Tibial nerve (tissue), 4 donors: ENCODE results near the gene NCAM1. TPM values are rescaled to one million over a fixed set of nuclear protein-coding genes. Genes with fewer than 3 reads are reported as not detected.

Source experiments
- DNase-seq, 2 donors: peaks; one replicate each; pipeline ENCODE4 v3.0.0-alpha.2; 2019; ENCODE audit warnings: low spot score in 2 of 2
- H3K27ac ChIP-seq, 4 donors: fragments of 200-600 bp; sonication (generic) in 3 of 4; one replicate each; pipeline ENCODE4 v1.5.1; 2017 to 2019; ENCODE audit warnings: mild to moderate bottlenecking in 1 of 4
- H3K27me3 ChIP-seq, 2 donors: fragments of 200-600 bp; sonication (generic) in 1 of 2; one replicate each; pipeline versions ENCODE4 v1.5.1 to v1.6.0; 2017 to 2019
- H3K36me3 ChIP-seq, 3 donors: fragments of 200-600 bp; sonication (generic); one replicate each; pipeline ENCODE4 v1.5.1; 2018 to 2019
- H3K4me1 ChIP-seq, 4 donors: fragments of 200-600 bp; sonication (generic) in 3 of 4; one replicate each; pipeline ENCODE4 v1.5.1; 2017 to 2019
- H3K4me3 ChIP-seq, 4 donors: fragments of 200-600 bp; sonication (generic) in 3 of 4; one replicate each; pipeline ENCODE4 v1.5.1; 2017 to 2019; ENCODE audit warnings: mild to moderate bottlenecking in 1 of 4, moderate library complexity in 1 of 4
- H3K9me3 ChIP-seq, 4 donors: fragments of 200-600 bp; sonication (generic) in 3 of 4; one replicate each; pipeline ENCODE4 v1.5.1; 2017 to 2019
- EP300 ChIP-seq, 2 donors: sonication (generic); formaldehyde crosslinking; IDR thresholded peaks; one replicate each; pipeline ENCODE4 v1.6.1; 2017; ENCODE audit warnings: antibody characterized with exemption in 2 of 2, mild to moderate bottlenecking in 1 of 2
- POLR2A ChIP-seq, 2 donors: fragments of 450-650 bp; IDR thresholded peaks; one replicate each; pipeline ENCODE4 v1.6.1; 2017; ENCODE audit warnings: antibody characterized with exemption in 2 of 2, mild to moderate bottlenecking in 2 of 2, moderate library complexity in 2 of 2
- WGBS, 2 donors: methylation state at CpG; one replicate each; pipeline ENCODE4 v1.1.5; 2018; 5-methylcytosine and 5-hydroxymethylcytosine counted together
- total RNA-seq, 4 donors: library from RNA; depleted of rRNA; stranded (reverse); fragments of >200 nt; gene quantifications; one replicate each; pipeline ENCODE4 v1.1.0, GENCODE V29; 2016
- TF ChIP-seq, protein P1 (sequence below), 5 experiments: fragments of 200-600 bp in 3 of 5; fragments of 450-650 bp in 2 of 5; sonication (generic) in 3 of 5; IDR thresholded peaks; one replicate each; pipeline ENCODE4 v1.5.1; 2016 to 2019; ENCODE audit warnings: antibody characterized with exemption in 5 of 5, mild to moderate bottlenecking in 3 of 5, moderate library complexity in 2 of 5

NCAM1 gene
- total RNA-seq, 4 donors from 2014 or later = 57.3 to 121 (median 76.1) TPM

DNA sequence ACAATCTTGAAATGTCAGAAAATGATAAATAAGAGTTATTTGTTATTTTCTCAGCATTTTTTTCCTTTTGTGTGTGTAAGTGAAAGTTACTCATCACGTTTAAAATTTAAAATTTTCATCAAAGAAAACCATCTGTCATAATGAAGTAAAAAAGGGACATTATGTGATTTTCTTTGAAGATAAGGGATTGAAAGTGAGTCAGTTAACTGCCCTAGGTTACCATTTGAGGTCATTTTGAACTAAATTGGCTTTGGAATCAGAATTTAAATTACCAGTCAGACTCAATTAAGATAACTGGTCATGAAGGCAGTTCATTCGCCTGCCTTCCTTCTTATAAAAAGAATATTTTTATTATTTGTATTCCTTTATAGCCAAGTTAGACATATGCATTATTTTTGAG lies 14.3 kb downstream of the NCAM1 start:
- TF ChIP-seq, protein P1, sequence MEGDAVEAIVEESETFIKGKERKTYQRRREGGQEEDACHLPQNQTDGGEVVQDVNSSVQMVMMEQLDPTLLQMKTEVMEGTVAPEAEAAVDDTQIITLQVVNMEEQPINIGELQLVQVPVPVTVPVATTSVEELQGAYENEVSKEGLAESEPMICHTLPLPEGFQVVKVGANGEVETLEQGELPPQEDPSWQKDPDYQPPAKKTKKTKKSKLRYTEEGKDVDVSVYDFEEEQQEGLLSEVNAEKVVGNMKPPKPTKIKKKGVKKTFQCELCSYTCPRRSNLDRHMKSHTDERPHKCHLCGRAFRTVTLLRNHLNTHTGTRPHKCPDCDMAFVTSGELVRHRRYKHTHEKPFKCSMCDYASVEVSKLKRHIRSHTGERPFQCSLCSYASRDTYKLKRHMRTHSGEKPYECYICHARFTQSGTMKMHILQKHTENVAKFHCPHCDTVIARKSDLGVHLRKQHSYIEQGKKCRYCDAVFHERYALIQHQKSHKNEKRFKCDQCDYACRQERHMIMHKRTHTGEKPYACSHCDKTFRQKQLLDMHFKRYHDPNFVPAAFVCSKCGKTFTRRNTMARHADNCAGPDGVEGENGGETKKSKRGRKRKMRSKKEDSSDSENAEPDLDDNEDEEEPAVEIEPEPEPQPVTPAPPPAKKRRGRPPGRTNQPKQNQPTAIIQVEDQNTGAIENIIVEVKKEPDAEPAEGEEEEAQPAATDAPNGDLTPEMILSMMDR (IDR thresholded peaks at IDR 0.05) = no peak
- no peak for TF ChIP-seq POLR2A (IDR thresholded peaks at IDR 0.05)
- TF ChIP-seq EP300 (IDR thresholded peaks at IDR 0.05) = no peak

DNA sequence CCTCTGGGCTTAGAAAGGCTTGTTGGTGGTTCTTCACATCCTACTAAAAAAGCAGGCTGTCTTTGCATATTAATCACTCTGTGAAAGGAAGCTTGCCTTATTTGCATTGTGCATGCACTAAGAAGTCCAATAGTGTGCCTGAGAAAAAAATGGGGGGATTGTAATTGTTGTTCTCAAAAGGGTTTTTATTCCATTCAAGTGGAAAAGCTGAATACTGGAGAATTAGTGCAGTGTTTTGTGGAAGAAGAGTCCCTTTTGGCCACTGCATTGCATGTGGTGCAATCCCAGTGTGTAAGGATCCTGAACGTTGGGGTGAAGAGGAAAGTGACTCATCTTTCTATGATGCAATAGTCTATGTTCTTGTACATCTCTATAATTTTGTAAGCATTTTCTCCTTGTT lies 16.5 kb downstream of the NCAM1 start:
- H3K27ac ChIP-seq = no peak overlapping the region
- TF ChIP-seq POLR2A (IDR thresholded peaks at IDR 0.05) (no peak), EP300 (IDR thresholded peaks at IDR 0.05) (peak in 1 of 2 donors; percentile 81)

More for the DNA sequence above, 14.3 kb downstream of the NCAM1 start:
- peaks cover 0 to 13% (median 0%) of the 10 kb centered on the region in 4 donors for H3K4me1 ChIP-seq
- no peaks in the 10 kb centered on the region for H3K36me3 ChIP-seq
- no peak overlapping the region for H3K27ac ChIP-seq
- no peak overlapping the region for H3K4me3 ChIP-seq
- no peaks in the 10 kb centered on the region for H3K27me3 ChIP-seq
- no peak for DNase-seq
- WGBS, 2 donors = 71 to 72% methylated on average over 2 of the region's 2 CpGs
- H3K9me3 ChIP-seq = no peaks in the 10 kb centered on the region

DNA sequence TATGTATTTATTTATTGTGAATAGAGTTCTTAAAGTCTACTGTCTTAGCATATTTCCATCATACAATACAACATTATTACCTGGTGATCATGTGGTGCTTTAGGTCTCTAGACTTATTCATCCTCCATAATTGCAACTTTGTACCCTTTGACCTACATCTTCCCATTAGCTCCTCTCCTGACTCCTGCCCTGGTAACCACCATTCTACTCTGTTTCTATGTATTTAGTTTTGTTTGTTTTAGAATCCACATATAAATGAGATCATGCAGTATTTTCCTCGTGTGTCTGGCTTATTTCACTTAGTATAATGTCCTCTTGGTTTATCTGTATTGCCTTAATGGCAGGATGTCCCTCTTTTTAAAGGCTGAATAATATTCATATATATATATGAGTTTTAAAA lies 22.7 kb downstream of the NCAM1 start:
- TF ChIP-seq POLR2A (IDR thresholded peaks at IDR 0.05) = no peak
- TF ChIP-seq, protein P1 (IDR thresholded peaks at IDR 0.05) = no peak
- no peak for TF ChIP-seq EP300 (IDR thresholded peaks at IDR 0.05)
- no peaks in the 10 kb centered on the region for H3K36me3 ChIP-seq
- H3K27ac ChIP-seq = no peak overlapping the region
- no peaks in the 10 kb centered on the region for H3K27me3 ChIP-seq
- H3K4me1 ChIP-seq = no peaks in the 10 kb centered on the region
- WGBS, 2 donors = 32 to 46% methylated on average over 1 of the region's 1 CpG
- DNase-seq = no peak
- H3K9me3 ChIP-seq = peaks cover 0 to 38% (median 11%) of the 10 kb centered on the region in 4 donors
- H3K4me3 ChIP-seq = no peak overlapping the region

More for the DNA sequence above, 16.5 kb downstream of the NCAM1 start:
- no peaks in the 10 kb centered on the region for H3K36me3 ChIP-seq
- WGBS, 2 donors = 11 to 17% methylated on average over 1 of the region's 1 CpG
- peaks cover 0 to 13% (median 0%) of the 10 kb centered on the region in 4 donors for H3K4me1 ChIP-seq
- H3K9me3 ChIP-seq = no peaks in the 10 kb centered on the region
- no peaks in the 10 kb centered on the region for H3K27me3 ChIP-seq
- DNase-seq = no peak
- H3K4me3 ChIP-seq = no peak overlapping the region

DNA sequence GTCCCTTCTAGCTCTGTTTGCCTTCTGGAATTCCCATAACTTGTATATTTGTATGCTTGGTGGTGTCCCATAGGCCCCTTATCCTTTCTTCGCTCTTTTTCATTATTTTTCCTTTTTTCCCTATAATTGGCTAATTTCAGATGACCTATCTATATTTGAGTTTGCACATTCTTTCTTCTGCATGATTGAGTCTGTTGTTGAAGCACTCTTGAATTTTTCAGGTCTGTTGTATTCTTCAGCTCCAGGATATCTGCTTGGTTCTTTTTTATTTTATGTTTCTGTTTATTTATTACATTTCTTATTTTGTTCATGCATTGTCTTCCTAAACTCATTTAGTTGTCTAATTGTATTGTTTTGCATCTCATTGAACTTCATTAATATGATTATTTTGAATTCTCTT lies 28.0 kb downstream of the NCAM1 start:
- no peak overlapping the region for H3K27ac ChIP-seq
- no peaks in the 10 kb centered on the region for H3K4me1 ChIP-seq
- H3K27me3 ChIP-seq = no peaks in the 10 kb centered on the region
- H3K4me3 ChIP-seq = no peak overlapping the region
- no peaks in the 10 kb centered on the region for H3K36me3 ChIP-seq
- no peak for TF ChIP-seq POLR2A (IDR thresholded peaks at IDR 0.05)
- TF ChIP-seq, protein P1 (IDR thresholded peaks at IDR 0.05) = no peak
- peaks cover 0 to 58% (median 16%) of the 10 kb centered on the region in 4 donors for H3K9me3 ChIP-seq
- DNase-seq = no peak
- 90 to 100% methylated on average over 1 of the region's 1 CpG for WGBS, 2 donors

DNA sequence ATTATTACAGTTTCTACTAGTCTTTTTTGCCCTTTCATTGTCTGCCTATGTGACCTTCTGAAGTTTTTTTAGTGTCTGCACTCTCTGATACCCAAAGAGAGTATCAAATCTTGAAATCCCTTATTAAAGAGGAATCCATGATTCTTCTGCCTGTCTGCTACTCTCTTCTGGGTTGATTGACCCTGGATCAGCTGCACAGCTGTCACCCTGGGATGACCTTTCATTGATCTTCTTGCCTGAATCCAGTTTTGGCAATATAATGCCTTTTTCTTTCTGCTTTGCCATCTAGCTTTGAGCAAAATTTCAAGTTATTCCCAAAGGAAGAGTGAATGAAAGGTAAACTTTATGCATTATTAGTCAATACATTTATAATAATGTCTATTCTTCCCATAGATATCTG lies 32.6 kb downstream of the NCAM1 start:
- no peak for DNase-seq
- no peak for TF ChIP-seq POLR2A (IDR thresholded peaks at IDR 0.05)
- no peak for TF ChIP-seq EP300 (IDR thresholded peaks at IDR 0.05)
- TF ChIP-seq, protein P1 (IDR thresholded peaks at IDR 0.05) = no peak
- no peaks in the 10 kb centered on the region for H3K36me3 ChIP-seq
- H3K9me3 ChIP-seq = peaks cover 0 to 25% (median 6%) of the 10 kb centered on the region in 4 donors
- no peak overlapping the region for H3K27ac ChIP-seq
- H3K27me3 ChIP-seq = no peaks in the 10 kb centered on the region
- H3K4me3 ChIP-seq = no peak overlapping the region
- no peaks in the 10 kb centered on the region for H3K4me1 ChIP-seq
